HG03378 (cell line): ENCODE measurements around the gene TMEM214.

Source experiments
- ATAC-seq: cut with Tn5 transposase; IDR thresholded peaks from one replicate; pipeline ENCODE4 v1.9.1; 2021; ENCODE audit warnings: mild to moderate bottlenecking, moderate library complexity; ENCODE audit not compliant: unreplicated experiment

TMEM214 gene

GRCh38 chr2:27032495-27033252 is at the start of gene TMEM214:
TSS of gene TMEM214 (plus strand) at chr2:27032965. CDS start at chr2:27033016, 51 bp downstream.
- ATAC-seq, result peak; percentile 69

GRCh38 chr2:26983746-26984145 is 49.0 kb upstream of the TMEM214 start:
- ATAC-seq, result no peak

- ATAC-seq, result no peak
Measured at GRCh38 chr2:26985807-26986206, 47.0 kb upstream of the TMEM214 start.

- ATAC-seq, result no peak
Measured at GRCh38 chr2:26986576-26986975, 46.2 kb upstream of the TMEM214 start.

- no peak for ATAC-seq
Measured at GRCh38 chr2:26988058-26988860, 44.5 kb upstream of the TMEM214 start.

- ATAC-seq, result no peak
Measured at GRCh38 chr2:26989156-26989555, 43.6 kb upstream of the TMEM214 start.

GRCh38 chr2:26991717-26992116 is 41.0 kb upstream of the TMEM214 start:
- ATAC-seq, result no peak

GRCh38 chr2:26993768-26994167 is 39.0 kb upstream of the TMEM214 start:
- no peak for ATAC-seq

GRCh38 chr2:26994983-26995382 is 37.8 kb upstream of the TMEM214 start:
- no peak for ATAC-seq

- ATAC-seq, result no peak
Measured at GRCh38 chr2:26997394-26997793, 35.4 kb upstream of the TMEM214 start.

- ATAC-seq, result no peak
Measured at GRCh38 chr2:26998323-26998722, 34.4 kb upstream of the TMEM214 start.

- ATAC-seq, result no peak
Measured at GRCh38 chr2:27000228-27000627, 32.5 kb upstream of the TMEM214 start.

GRCh38 chr2:27000995-27001394 is 31.8 kb upstream of the TMEM214 start:
- ATAC-seq, result no peak

- no peak for ATAC-seq
Measured at GRCh38 chr2:27001950-27002349, 30.8 kb upstream of the TMEM214 start.

GRCh38 chr2:27003007-27003406 is 29.8 kb upstream of the TMEM214 start:
- no peak for ATAC-seq

GRCh38 chr2:27003857-27004256 is 28.9 kb upstream of the TMEM214 start:
- no peak for ATAC-seq

GRCh38 chr2:27006602-27007415 is 26.0 kb upstream of the TMEM214 start:
- no peak for ATAC-seq

- no peak for ATAC-seq
Measured at GRCh38 chr2:27007416-27008374, 25.1 kb upstream of the TMEM214 start.

GRCh38 chr2:27008678-27009077 is 24.1 kb upstream of the TMEM214 start:
- no peak for ATAC-seq

GRCh38 chr2:27009083-27009482 is 23.7 kb upstream of the TMEM214 start:
- no peak for ATAC-seq
